ENCODE data around the gene AP3S2. TPM values are rescaled to one million over a fixed set of nuclear protein-coding genes. Genes with fewer than 3 reads are reported as not detected.

The AP3S2 gene
- total and polyA plus RNA-seq, 2 experiments from 2014 or later, result 9.4 to 93.3 TPM

- Histone ChIP-seq H2AFZ (no peak overlapping the region), H3K4me2 (no peak overlapping the region), H3K27ac (ENCODE audit: low read depth) (no peak overlapping the region), H3K9me2 (ENCODE audit: insufficient read depth) (peaks cover 3% of the 10 kb centered on the region; the same call in 1 of the 2 replicates), H3K27me3 (ENCODE audit: insufficient read depth) (peaks cover 20% of the 10 kb centered on the region), H3K79me2 (replicated peaks; ENCODE audit: insufficient read depth) (no peaks in the 10 kb centered on the region), H3K36me3 (ENCODE audit: insufficient read depth) (no peaks in the 10 kb centered on the region), H3K4me3 (no peak overlapping the region), H3F3A (replicated peaks; ENCODE audit: low read depth) (no peaks in the 10 kb centered on the region), H3K4me1 (ENCODE audit: insufficient read depth) (peaks cover 19% of the 10 kb centered on the region), H4K20me1 (replicated peaks; ENCODE audit: insufficient read depth) (no peaks in the 10 kb centered on the region)
- Mint-ChIP-seq H3K4me1 (peaks cover 22% of the 10 kb centered on the region), H3K36me3 (ENCODE audit: low read depth) (no peaks in the 10 kb centered on the region), H3K9me3 (no peaks in the 10 kb centered on the region; the same call in 2 of the 3 replicates), H3K4me3 (no peak overlapping the region), H3K27me3 (ENCODE audit: insufficient read depth, low read depth, poor library complexity) (peaks cover 19% of the 10 kb centered on the region), H3K27ac (no peak overlapping the region)
- TF ChIP-seq NANOG (IDR thresholded peaks at IDR 0.05; ENCODE audit: borderline replicate concordance) (no peak), STAT1 (IDR thresholded peaks at IDR 0.05; ENCODE audit: unreplicated experiment) (no peak), JUNB (IDR thresholded peaks at IDR 0.05; ENCODE audit: unreplicated experiment) (no peak)
- ATAC-seq (no peak), DNase-seq (ENCODE audit: low spot score) (no peak)
These were observed 111.7 kb downstream of the AP3S2 start for GRCh38 chr15:89781891-89782618.

- H3K36me3 Mint-ChIP-seq (ENCODE audit: low read depth), result no peaks in the 10 kb centered on the region
- DNase-seq (ENCODE audit: low spot score) (no peak), ATAC-seq (no peak)
- Histone ChIP-seq H4K20me1 (replicated peaks; ENCODE audit: insufficient read depth) (no peaks in the 10 kb centered on the region), H3F3A (replicated peaks; ENCODE audit: low read depth) (no peaks in the 10 kb centered on the region), H3K4me1 (ENCODE audit: insufficient read depth) (peaks cover 20% of the 10 kb centered on the region), H3K4me2 (no peak overlapping the region), H3K27ac (ENCODE audit: low read depth) (no peak overlapping the region), H3K27me3 (ENCODE audit: insufficient read depth) (peaks cover 24% of the 10 kb centered on the region), H3K36me3 (ENCODE audit: insufficient read depth) (no peaks in the 10 kb centered on the region), H3K79me2 (replicated peaks; ENCODE audit: insufficient read depth) (no peaks in the 10 kb centered on the region), H3K9me2 (ENCODE audit: insufficient read depth) (peaks cover 3% of the 10 kb centered on the region; the same call in 1 of the 2 replicates), H2AFZ (no peak overlapping the region), H3K4me3 (no peak overlapping the region)
- H3K4me1 Mint-ChIP-seq, result peaks cover 22% of the 10 kb centered on the region
- no peak overlapping the region for H3K27ac Mint-ChIP-seq
- H3K4me3 Mint-ChIP-seq, result no peak overlapping the region
- peaks cover 19% of the 10 kb centered on the region for H3K27me3 Mint-ChIP-seq (ENCODE audit: insufficient read depth, low read depth, poor library complexity)
- H3K9me3 Mint-ChIP-seq, result no peaks in the 10 kb centered on the region
- TF ChIP-seq ZNF114 (CRISPR knock-in tag; IDR thresholded peaks at IDR 0.05), result no peak
- TF ChIP-seq ZNF462 (CRISPR knock-in tag; IDR thresholded peaks at IDR 0.05), result no peak
- TF ChIP-seq POLR2AphosphoS5 (IDR thresholded peaks at IDR 0.05; ENCODE audit: low read depth), result no peak
- no peak for TF ChIP-seq STAT1 (IDR thresholded peaks at IDR 0.05; ENCODE audit: unreplicated experiment)
- TF ChIP-seq JUNB (IDR thresholded peaks at IDR 0.05; ENCODE audit: unreplicated experiment), result no peak
- no peak for TF ChIP-seq REST (IDR thresholded peaks at IDR 0.05; ENCODE audit: unreplicated experiment)
- TF ChIP-seq ETS1 (IDR thresholded peaks at IDR 0.05), result no peak
- no peak for TF ChIP-seq NANOG (IDR thresholded peaks at IDR 0.05; ENCODE audit: borderline replicate concordance)
- no peak for TF ChIP-seq CREB1 (CRISPR knock-in tag; IDR thresholded peaks at IDR 0.05; ENCODE audit: low read depth)
- TF ChIP-seq EZH2phosphoT487 (IDR thresholded peaks at IDR 0.05; ENCODE audit: unreplicated experiment), result no peak
- TF ChIP-seq ZNF331 (CRISPR knock-in tag; IDR thresholded peaks at IDR 0.05; ENCODE audit: low read depth), result no peak
These were observed 112.7 kb downstream of the AP3S2 start for GRCh38 chr15:89781055-89781454.

Data from GM23338 (cell line).